Measurements from ENCODE around the gene TRABD2B. TPM values are rescaled to one million over a fixed set of nuclear protein-coding genes. Genes with fewer than 3 reads are reported as not detected.

Gene TRABD2B
- total RNA-seq, 1 donor from 2014 or later = not detected

DNA sequence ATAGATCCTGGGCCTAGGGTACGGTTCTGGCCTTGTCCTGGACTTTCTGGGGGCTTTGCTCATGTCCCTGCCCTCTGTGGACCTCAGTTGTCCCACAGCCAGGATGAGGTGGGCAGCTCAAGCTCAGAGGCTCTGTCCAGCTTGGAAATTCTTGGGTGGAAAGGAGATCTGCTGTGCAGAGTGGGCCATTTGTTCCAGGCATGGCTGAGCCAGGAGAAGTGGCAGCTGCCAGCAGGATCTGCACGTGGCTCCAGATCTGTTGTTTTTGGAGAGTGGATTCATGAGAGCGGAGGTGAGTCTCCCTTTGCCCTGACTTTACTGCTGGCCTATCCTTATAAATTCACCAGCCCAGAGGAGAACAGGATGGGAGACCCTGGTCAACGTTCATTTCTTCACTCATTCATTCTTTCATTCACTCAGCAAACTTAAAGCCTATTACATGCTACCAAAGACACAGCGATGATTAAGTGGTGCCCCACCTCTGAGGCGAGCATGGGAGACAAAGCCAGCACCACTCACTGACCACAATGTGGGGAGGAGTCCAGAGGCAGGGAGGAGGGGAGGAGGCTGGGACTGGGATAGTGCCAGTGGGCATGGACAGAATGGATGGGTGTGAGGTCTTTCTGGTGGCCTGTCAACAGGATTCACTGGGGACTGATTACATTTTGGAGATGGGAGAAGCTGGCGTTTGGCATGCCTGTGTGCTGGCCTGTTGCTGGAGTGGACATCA lies 205.1 kb downstream of the TRABD2B start:
- H3K4me1 Mint-ChIP-seq (ENCODE audit: unreplicated experiment) = no peaks in the 10 kb centered on the region
- H3K4me3 Mint-ChIP-seq (ENCODE audit: unreplicated experiment) = no peak overlapping the region
- no peaks in the 10 kb centered on the region for H3K9me3 Mint-ChIP-seq (ENCODE audit: unreplicated experiment)
- H3K36me3 Mint-ChIP-seq (ENCODE audit: unreplicated experiment) = no peaks in the 10 kb centered on the region
- DNase-seq (ENCODE audit: extremely low spot score, unreplicated experiment) = no peak
- no peak overlapping the region for H3K27ac Mint-ChIP-seq (ENCODE audit: unreplicated experiment)
- peaks cover 9% of the 10 kb centered on the region for H3K27me3 Mint-ChIP-seq (ENCODE audit: unreplicated experiment)
- TF ChIP-seq, protein P1, sequence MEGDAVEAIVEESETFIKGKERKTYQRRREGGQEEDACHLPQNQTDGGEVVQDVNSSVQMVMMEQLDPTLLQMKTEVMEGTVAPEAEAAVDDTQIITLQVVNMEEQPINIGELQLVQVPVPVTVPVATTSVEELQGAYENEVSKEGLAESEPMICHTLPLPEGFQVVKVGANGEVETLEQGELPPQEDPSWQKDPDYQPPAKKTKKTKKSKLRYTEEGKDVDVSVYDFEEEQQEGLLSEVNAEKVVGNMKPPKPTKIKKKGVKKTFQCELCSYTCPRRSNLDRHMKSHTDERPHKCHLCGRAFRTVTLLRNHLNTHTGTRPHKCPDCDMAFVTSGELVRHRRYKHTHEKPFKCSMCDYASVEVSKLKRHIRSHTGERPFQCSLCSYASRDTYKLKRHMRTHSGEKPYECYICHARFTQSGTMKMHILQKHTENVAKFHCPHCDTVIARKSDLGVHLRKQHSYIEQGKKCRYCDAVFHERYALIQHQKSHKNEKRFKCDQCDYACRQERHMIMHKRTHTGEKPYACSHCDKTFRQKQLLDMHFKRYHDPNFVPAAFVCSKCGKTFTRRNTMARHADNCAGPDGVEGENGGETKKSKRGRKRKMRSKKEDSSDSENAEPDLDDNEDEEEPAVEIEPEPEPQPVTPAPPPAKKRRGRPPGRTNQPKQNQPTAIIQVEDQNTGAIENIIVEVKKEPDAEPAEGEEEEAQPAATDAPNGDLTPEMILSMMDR (IDR thresholded peaks at IDR 0.05) = no peak

DNA sequence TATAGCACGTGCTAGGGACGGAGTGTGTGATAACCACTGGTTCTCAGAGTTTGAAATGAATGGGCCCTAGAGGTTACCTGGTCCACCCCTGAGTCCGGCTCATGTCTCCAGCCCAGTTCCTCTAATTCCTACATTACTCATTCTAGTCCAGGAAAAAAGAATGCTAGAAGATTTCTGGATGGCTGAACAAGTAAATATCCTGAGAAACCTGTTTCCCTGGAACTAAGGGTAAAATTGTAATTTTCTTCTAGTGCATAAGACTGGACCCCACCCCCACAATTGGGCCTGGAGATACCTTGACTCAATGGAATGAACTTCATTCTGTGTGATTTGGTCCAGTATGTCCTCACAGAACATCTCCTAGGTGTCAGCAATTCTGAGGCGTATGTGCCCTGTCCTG lies 208.4 kb downstream of the TRABD2B start:
- no peak for DNase-seq (ENCODE audit: extremely low spot score, unreplicated experiment)
- no peaks in the 10 kb centered on the region for H3K4me1 Mint-ChIP-seq (ENCODE audit: unreplicated experiment)
- TF ChIP-seq, protein P1 (IDR thresholded peaks at IDR 0.05) = no peak
- no peaks in the 10 kb centered on the region for H3K36me3 Mint-ChIP-seq (ENCODE audit: unreplicated experiment)
- no peak overlapping the region for H3K4me3 Mint-ChIP-seq (ENCODE audit: unreplicated experiment)
- H3K27ac Mint-ChIP-seq (ENCODE audit: unreplicated experiment) = no peak overlapping the region
- H3K27me3 Mint-ChIP-seq (ENCODE audit: unreplicated experiment) = peaks cover 25% of the 10 kb centered on the region
- H3K9me3 Mint-ChIP-seq (ENCODE audit: unreplicated experiment) = no peaks in the 10 kb centered on the region

DNA sequence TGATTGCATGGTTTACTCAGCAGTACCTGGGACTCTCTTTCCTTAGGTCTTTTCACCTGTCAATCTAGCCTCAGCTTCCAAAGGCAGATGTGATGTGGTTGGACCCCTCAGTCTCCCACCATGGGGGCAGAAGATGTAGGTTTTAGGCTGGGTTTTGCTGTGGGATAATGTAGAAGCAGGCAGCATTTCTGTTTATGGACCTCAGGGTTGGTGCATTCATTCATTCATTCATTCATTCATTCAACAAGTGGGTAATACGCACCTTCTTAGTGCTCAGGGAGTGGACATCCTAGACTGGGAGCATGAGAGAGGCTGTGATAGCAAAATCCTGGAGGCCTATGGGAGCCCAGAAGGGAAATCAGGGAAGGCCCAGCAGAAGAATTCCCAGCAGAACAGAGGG lies 209.6 kb downstream of the TRABD2B start:
- Mint-ChIP-seq H3K9me3 (ENCODE audit: unreplicated experiment) (no peaks in the 10 kb centered on the region), H3K36me3 (ENCODE audit: unreplicated experiment) (no peaks in the 10 kb centered on the region), H3K27me3 (ENCODE audit: unreplicated experiment) (peaks cover 27% of the 10 kb centered on the region), H3K4me1 (ENCODE audit: unreplicated experiment) (no peaks in the 10 kb centered on the region), H3K27ac (ENCODE audit: unreplicated experiment) (no peak overlapping the region), H3K4me3 (ENCODE audit: unreplicated experiment) (no peak overlapping the region)
- DNase-seq (ENCODE audit: extremely low spot score, unreplicated experiment) = no peak
- TF ChIP-seq, protein P1 (IDR thresholded peaks at IDR 0.05) = no peak

DNA sequence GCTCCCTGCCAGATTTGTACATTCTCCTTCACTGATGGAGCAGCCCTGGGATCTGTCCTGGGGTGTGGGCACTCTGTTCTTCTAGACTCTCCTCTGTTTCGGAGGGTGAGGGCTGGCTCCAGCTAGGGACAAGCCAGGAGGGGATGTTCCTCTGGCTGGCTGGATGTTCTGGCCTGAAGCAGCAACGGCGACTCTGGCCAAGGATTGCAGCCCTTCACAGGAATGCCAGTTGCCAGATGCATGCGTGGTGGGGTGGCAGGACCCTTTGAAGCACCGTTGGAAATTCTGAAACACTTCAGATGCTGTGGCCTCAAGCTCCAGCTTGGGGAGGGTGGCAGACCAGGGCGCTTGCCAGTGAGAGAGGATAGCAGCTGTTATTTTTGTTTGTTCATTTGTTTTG lies 210.9 kb downstream of the TRABD2B start:
- Mint-ChIP-seq H3K9me3 (ENCODE audit: unreplicated experiment) (no peaks in the 10 kb centered on the region), H3K4me3 (ENCODE audit: unreplicated experiment) (no peak overlapping the region), H3K36me3 (ENCODE audit: unreplicated experiment) (no peaks in the 10 kb centered on the region), H3K4me1 (ENCODE audit: unreplicated experiment) (no peaks in the 10 kb centered on the region), H3K27ac (ENCODE audit: unreplicated experiment) (no peak overlapping the region), H3K27me3 (ENCODE audit: unreplicated experiment) (peaks cover 25% of the 10 kb centered on the region)
- TF ChIP-seq, protein P1 (IDR thresholded peaks at IDR 0.05) = no peak
- DNase-seq (ENCODE audit: extremely low spot score, unreplicated experiment) = no peak

DNA sequence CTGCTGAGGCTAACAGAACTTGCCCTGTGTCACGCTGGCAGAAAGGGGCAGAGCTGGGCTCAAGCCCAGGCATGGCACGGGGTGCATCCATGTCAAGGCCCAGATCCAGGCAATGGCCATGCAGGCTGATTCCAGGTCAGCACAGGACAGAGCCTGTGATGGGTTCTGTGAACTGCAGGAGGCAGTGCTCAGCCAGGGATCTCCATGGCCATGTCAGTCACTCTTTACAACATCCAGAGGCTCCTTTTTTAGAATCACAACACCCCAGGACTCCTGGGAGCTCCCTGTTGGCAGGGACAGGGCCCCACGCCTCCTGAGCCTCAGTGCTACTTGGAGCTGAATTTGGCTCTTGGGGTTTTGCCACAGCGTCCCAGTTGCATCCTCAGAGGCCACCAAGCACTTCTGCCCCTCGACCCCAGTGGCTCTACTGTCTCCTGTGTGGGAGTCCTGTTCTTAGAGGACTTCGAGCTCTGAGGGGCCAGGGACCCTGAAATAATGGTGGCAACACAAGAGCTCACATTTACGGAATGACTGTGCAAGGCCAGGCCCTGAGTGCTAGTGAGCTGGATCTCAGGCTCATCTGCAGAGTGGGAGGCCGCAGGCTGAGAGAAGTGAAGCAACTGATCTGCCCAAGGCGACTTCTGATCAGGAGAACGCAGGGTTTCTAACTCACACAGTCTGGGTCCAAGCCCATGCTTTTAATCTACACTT lies 211.5 kb downstream of the TRABD2B start:
- Mint-ChIP-seq H3K36me3 (ENCODE audit: unreplicated experiment) (no peaks in the 10 kb centered on the region), H3K4me3 (ENCODE audit: unreplicated experiment) (no peak overlapping the region), H3K27me3 (ENCODE audit: unreplicated experiment) (peaks cover 25% of the 10 kb centered on the region), H3K27ac (ENCODE audit: unreplicated experiment) (no peak overlapping the region), H3K4me1 (ENCODE audit: unreplicated experiment) (no peaks in the 10 kb centered on the region), H3K9me3 (ENCODE audit: unreplicated experiment) (no peaks in the 10 kb centered on the region)
- no peak for DNase-seq (ENCODE audit: extremely low spot score, unreplicated experiment)
- TF ChIP-seq, protein P1 (IDR thresholded peaks at IDR 0.05) = peak; percentile 27

All from osteocyte (in vitro differentiated cells).